HepG2 (cell line): Measurements from ENCODE around the gene TIMM17B. TPM values are rescaled to one million over a fixed set of nuclear protein-coding genes. Genes with fewer than 3 reads are reported as not detected.
A peak's percentile ranks its signal among the peaks of the same experiment; 100 is the strongest.

ENCODE experiments used
- FOXP4 ChIP-seq: sonication (generic); formaldehyde crosslinking; IDR thresholded peaks from 2 replicates; pipeline ENCODE4 v1.4.0; 2020; ENCODE audit warnings: missing genetic modification reagents
- HNF4A ChIP-seq: sonication (generic); formaldehyde crosslinking; IDR thresholded peaks from 2 replicates; pipeline ENCODE4 v1.4.0; 2020; ENCODE audit warnings: missing genetic modification reagents
- ISX ChIP-seq: sonication (generic); formaldehyde crosslinking; conservative IDR thresholded peaks from 2 replicates; pipeline ENCODE4 v1.5.0; 2020; ENCODE audit warnings: missing genetic modification reagents
- MEIS1 ChIP-seq: sonication (generic); formaldehyde crosslinking; IDR thresholded peaks from 2 replicates; pipeline ENCODE4 v1.9.0; 2021; ENCODE audit warnings: mild to moderate bottlenecking, missing genetic modification reagents, moderate library complexity, borderline replicate concordance
- NR2F6 ChIP-seq, 2 experiments: IDR thresholded peaks; 2 replicates each; pipeline ENCODE4 v1.6.1; 2016; ENCODE audit warnings: antibody characterized with exemption in 1 of 2, mild to moderate bottlenecking in 1 of 2
- PRMT3 ChIP-seq: sonication (generic); formaldehyde crosslinking; IDR thresholded peaks from 2 replicates; pipeline ENCODE4 v1.8.1; 2022; ENCODE audit warnings: low read depth, mild to moderate bottlenecking, moderate library complexity, missing genetic modification reagents, borderline replicate concordance
- RELA ChIP-seq: sonication (generic); formaldehyde crosslinking; IDR thresholded peaks from 2 replicates; pipeline ENCODE4 v1.4.0; 2020; ENCODE audit warnings: missing genetic modification reagents
- SMAD3 ChIP-seq: sonication (generic); formaldehyde crosslinking; IDR thresholded peaks from 2 replicates; pipeline ENCODE4 v1.4.0; 2020; ENCODE audit warnings: missing genetic modification reagents
- SNAI1 ChIP-seq: sonication (generic); formaldehyde crosslinking; IDR thresholded peaks from 2 replicates; pipeline ENCODE4 v1.5.0; 2020; ENCODE audit warnings: mild to moderate bottlenecking, missing genetic modification reagents, borderline replicate concordance
- SOX13 ChIP-seq, 3 experiments: fragments of 450-650 bp in 1 of 3; sonication (generic) in 1 of 3; formaldehyde crosslinking in 1 of 3; IDR thresholded peaks in 2 of 3; conservative IDR thresholded peaks in 1 of 3; 2 replicates each; pipeline versions ENCODE4 v1.5.0 to v1.6.1; 2016 to 2020; ENCODE audit warnings: antibody characterized with exemption in 1 of 3, mild to moderate bottlenecking in 1 of 3, missing compliant biosample characterization in 1 of 3, missing genetic modification reagents in 1 of 3, moderate library complexity in 1 of 3
- SP4 ChIP-seq: sonication (generic); formaldehyde crosslinking; IDR thresholded peaks from 2 replicates; pipeline ENCODE4 v1.8.1; 2023; ENCODE audit warnings: mild to moderate bottlenecking, missing genetic modification reagents
- TIGD3 ChIP-seq: sonication (generic); formaldehyde crosslinking; IDR thresholded peaks from 2 replicates; pipeline ENCODE4 v1.5.1; 2020; ENCODE audit warnings: mild to moderate bottlenecking, missing genetic modification reagents, borderline replicate concordance
- TRIM22 ChIP-seq: fragments of 450-650 bp; IDR thresholded peaks from 2 replicates; pipeline ENCODE4 v1.6.1; 2017
- ZBTB4 ChIP-seq: sonication (generic); formaldehyde crosslinking; IDR thresholded peaks from 2 replicates; pipeline ENCODE4 v1.4.0; 2020; ENCODE audit warnings: missing genetic modification reagents, mild to moderate bottlenecking, borderline replicate concordance
- ZBTB46 ChIP-seq: sonication (generic); formaldehyde crosslinking; IDR thresholded peaks from 2 replicates; pipeline ENCODE4 v1.4.0; 2020; ENCODE audit warnings: mild to moderate bottlenecking, missing genetic modification reagents, borderline replicate concordance
- ZNF800 ChIP-seq: sonication (generic); formaldehyde crosslinking; IDR thresholded peaks from 2 replicates; pipeline ENCODE4 v1.4.0; 2020; ENCODE audit warnings: missing genetic modification reagents
- ZSCAN9 ChIP-seq: IDR thresholded peaks from 2 replicates; pipeline ENCODE4 v1.6.1; 2016; ENCODE audit warnings: borderline replicate concordance
- polyA plus RNA-seq, 8 experiments: library from polyadenylated mRNA; depleted of rRNA in 3 of 8; stranded (reverse) in 7 of 8; unstranded in 1 of 8; fragments of >200 nt; fragmentation: Illumina TruSeq in 4 of 8; extraction: Trizol in 4 of 8; gene quantifications; 2 replicates each; pipeline versions ENCODE4 v1.2.1 to v1.2.3, GENCODE V29; 2011 to 2016; ENCODE audit warnings: low read depth in 4 of 8, missing spikeins in 1 of 8, mixed read lengths in 1 of 8; ENCODE audit not compliant: insufficient read depth in 1 of 8
- total RNA-seq, 5 experiments: library from RNA; depleted of rRNA; stranded (reverse); fragments of >200 nt; fragmentation: Illumina TruSeq; extraction: Trizol; gene quantifications; 2 replicates each; pipeline ENCODE4 v1.2.3, GENCODE V29; 2016; ENCODE audit warnings: low read depth in 1 of 5

Gene TIMM17B
- total and polyA plus RNA-seq, 2 of the 13 experiments (the other 11 are each of a cell fraction or from before 2014, with no cell fraction given) = 56.0 to 72.5 TPM

GRCh38 chrX:48908600-48908999 lies 11.0 kb upstream of the TIMM17B start (continued):
- TF ChIP-seq TIGD3 (no peak), SOX13 (IDR thresholded peaks at IDR 0.05) (no peak), SOX13 (CRISPR knock-in tag; conservative IDR thresholded peaks at IDR 0.05 in 1 of 2, IDR thresholded peaks at IDR 0.05 in 1 of 2) (peak in 1 of 2 experiments; percentile 32; a peak in 1 of 4 replicates), ZBTB46 (CRISPR knock-in tag) (no peak), FOXP4 (CRISPR knock-in tag) (0 out of 2 replicates have a peak, but pooled peaks have one; percentile 19), TRIM22 (no peak), SP4 (CRISPR knock-in tag) (no peak), ZSCAN9 (CRISPR knock-in tag) (no peak), PRMT3 (CRISPR knock-in tag) (no peak), ISX (CRISPR knock-in tag) (no peak), NR2F6 (IDR thresholded peaks at IDR 0.05) (peak; percentile 62), NR2F6 (CRISPR knock-in tag; IDR thresholded peaks at IDR 0.05) (0 out of 2 replicates have a peak, but pooled peaks have one; percentile 19), ZBTB4 (CRISPR knock-in tag) (no peak), SMAD3 (CRISPR knock-in tag) (no peak), HNF4A (CRISPR knock-in tag) (0 out of 2 replicates have a peak, but pooled peaks have one; percentile 12), ZNF800 (CRISPR knock-in tag) (no peak), RELA (no peak), SNAI1 (no peak), MEIS1 (CRISPR knock-in tag) (no peak)
